PC-3 (cell line): ENCODE results near the gene CEP112.
"Not testable (repeated sequence)": the region's sequence is repeated elsewhere in the genome, so short reads cannot be mapped to it uniquely, and the experiment has no call there.

ENCODE experiments used
- CTCF ChIP-seq: fragments of 300-600 bp; sonication (generic); conservative IDR thresholded peaks from 2 replicates; pipeline ENCODE4 v1.5.1; 2017; ENCODE audit warnings: antibody characterized with exemption, low read depth, mild to moderate bottlenecking, low read length
- EZH2 ChIP-seq: fragments of 300-600 bp; sonication (generic); IDR thresholded peaks from one replicate; pipeline ENCODE4 v1.6.1; 2017; ENCODE audit warnings: antibody characterized with exemption, mild to moderate bottlenecking, low read length; ENCODE audit not compliant: unreplicated experiment
- EZH2phosphoT487 ChIP-seq: fragments of 300-600 bp; sonication (generic); IDR thresholded peaks from 2 replicates; pipeline ENCODE4 v1.6.1; 2018; ENCODE audit warnings: mild to moderate bottlenecking, antibody characterized with exemption, low read length, borderline replicate concordance

- not testable (repeated sequence) for TF ChIP-seq CTCF, EZH2, EZH2phosphoT487
These were observed 409.7 kb downstream of the CEP112 start for GRCh38 chr17:65782104-65782706.
